ENCODE measurements around the gene ACSM6.

ACSM6 gene

GRCh38 chr10:95265572-95265971 lies 71.5 kb downstream of the ACSM6 start:
- H3K27ac ChIP-seq (ENCODE audit: low read length): no peak overlapping the region
- peaks cover 45% of the 10 kb centered on the region for H3K4me1 ChIP-seq (ENCODE audit: low read length)
- H3K4me2 ChIP-seq (ENCODE audit: low read depth, low read length): no peak overlapping the region
- H3K36me3 ChIP-seq (replicated peaks; ENCODE audit: insufficient read depth, low read length): 0 out of 2 replicates have a peak, but pooled peaks cover 4% of the 10 kb centered on the region
- H3K9me2 ChIP-seq (replicated peaks; ENCODE audit: insufficient read depth, low read length): no peaks in the 10 kb centered on the region
- DNase-seq: no peak
- TF ChIP-seq EZH2phosphoT487 (IDR thresholded peaks at IDR 0.05; ENCODE audit: low read length) (no peak), CTCF (IDR thresholded peaks at IDR 0.05; ENCODE audit: low read length) (no peak), EZH2 (optimal IDR thresholded peaks at IDR 0.05; ENCODE audit: low read depth, low read length) (no peak)
- H3K9ac ChIP-seq (ENCODE audit: low read length): no peak overlapping the region
- H3K79me2 ChIP-seq (ENCODE audit: low read length): peaks cover 14% of the 10 kb centered on the region; the same call in 1 of the 2 replicates
- no peaks in the 10 kb centered on the region for H4K20me1 ChIP-seq (ENCODE audit: insufficient read depth, low read length)
- H3K9me3 ChIP-seq (replicated peaks; ENCODE audit: insufficient read depth, low read length): no peaks in the 10 kb centered on the region
- H2AFZ ChIP-seq (ENCODE audit: low read length): no peak overlapping the region
- H3F3A ChIP-seq (ENCODE audit: insufficient read depth, low read length): peaks cover 11% of the 10 kb centered on the region
- H3K27me3 ChIP-seq (replicated peaks; ENCODE audit: insufficient read depth, low read length): no peaks in the 10 kb centered on the region
- no peak overlapping the region for H3K4me3 ChIP-seq (ENCODE audit: low read length)

- H3K9me3 ChIP-seq (replicated peaks; ENCODE audit: insufficient read depth, low read length): no peaks in the 10 kb centered on the region
- H3K27ac ChIP-seq (ENCODE audit: low read length): peak overlapping the region; percentile 13; the same call in 1 of the 2 replicates
- no peak overlapping the region for H3K4me3 ChIP-seq (ENCODE audit: low read length)
- no peak overlapping the region for H3K4me2 ChIP-seq (ENCODE audit: low read depth, low read length)
- DNase-seq: no peak
- no peaks in the 10 kb centered on the region for H4K20me1 ChIP-seq (ENCODE audit: insufficient read depth, low read length)
- H3F3A ChIP-seq (ENCODE audit: insufficient read depth, low read length): no peaks in the 10 kb centered on the region
- H2AFZ ChIP-seq (ENCODE audit: low read length): no peak overlapping the region
- no peaks in the 10 kb centered on the region for H3K9me2 ChIP-seq (replicated peaks; ENCODE audit: insufficient read depth, low read length)
- peaks cover 35% of the 10 kb centered on the region for H3K4me1 ChIP-seq (ENCODE audit: low read length)
- 0 out of 2 replicates have a peak, but pooled peaks cover 4% of the 10 kb centered on the region for H3K36me3 ChIP-seq (replicated peaks; ENCODE audit: insufficient read depth, low read length)
- TF ChIP-seq EZH2 (optimal IDR thresholded peaks at IDR 0.05; ENCODE audit: low read depth, low read length) (no peak), CTCF (IDR thresholded peaks at IDR 0.05; ENCODE audit: low read length) (no peak), EZH2phosphoT487 (IDR thresholded peaks at IDR 0.05; ENCODE audit: low read length) (no peak)
- no peaks in the 10 kb centered on the region for H3K27me3 ChIP-seq (replicated peaks; ENCODE audit: insufficient read depth, low read length)
- no peak overlapping the region for H3K9ac ChIP-seq (ENCODE audit: low read length)
- peaks cover 15% of the 10 kb centered on the region; the same call in 1 of the 2 replicates for H3K79me2 ChIP-seq (ENCODE audit: low read length)
Measured at GRCh38 chr10:95266674-95267095, 72.6 kb downstream of the ACSM6 start.

- DNase-seq: no peak
- no peak overlapping the region for H3K4me3 ChIP-seq (ENCODE audit: low read length)
- H3K4me2 ChIP-seq (ENCODE audit: low read depth, low read length): no peak overlapping the region
- no peaks in the 10 kb centered on the region for H3K9me3 ChIP-seq (replicated peaks; ENCODE audit: insufficient read depth, low read length)
- TF ChIP-seq CTCF (IDR thresholded peaks at IDR 0.05; ENCODE audit: low read length): no peak
- no peak for TF ChIP-seq EZH2 (optimal IDR thresholded peaks at IDR 0.05; ENCODE audit: low read depth, low read length)
- no peak for TF ChIP-seq EZH2phosphoT487 (IDR thresholded peaks at IDR 0.05; ENCODE audit: low read length)
- no peak overlapping the region for H3K9ac ChIP-seq (ENCODE audit: low read length)
- H4K20me1 ChIP-seq (ENCODE audit: insufficient read depth, low read length): no peaks in the 10 kb centered on the region
- H3F3A ChIP-seq (ENCODE audit: insufficient read depth, low read length): no peaks in the 10 kb centered on the region
- H3K4me1 ChIP-seq (ENCODE audit: low read length): peaks cover 29% of the 10 kb centered on the region
- peaks cover 15% of the 10 kb centered on the region; the same call in 1 of the 2 replicates for H3K79me2 ChIP-seq (ENCODE audit: low read length)
- no peaks in the 10 kb centered on the region for H3K9me2 ChIP-seq (replicated peaks; ENCODE audit: insufficient read depth, low read length)
- H3K27ac ChIP-seq (ENCODE audit: low read length): no peak overlapping the region
- H3K27me3 ChIP-seq (replicated peaks; ENCODE audit: insufficient read depth, low read length): no peaks in the 10 kb centered on the region
- 0 out of 2 replicates have a peak, but pooled peaks cover 4% of the 10 kb centered on the region for H3K36me3 ChIP-seq (replicated peaks; ENCODE audit: insufficient read depth, low read length)
- H2AFZ ChIP-seq (ENCODE audit: low read length): no peak overlapping the region
Measured at GRCh38 chr10:95267251-95267650, 73.2 kb downstream of the ACSM6 start.
